Calu3 (cell line): ENCODE measurements around the gene CDH4. TPM values are rescaled to one million over a fixed set of nuclear protein-coding genes. Genes with fewer than 3 reads are reported as not detected.

Experiments used
- BruUV-seq: library from RNA; stranded (reverse); fragments of 400-500 nt; replicated peaks from 2 replicates; lab custom pipeline; 2021; lab: Mats Ljungman, UMichigan
- CTCF ChIA-PET: fragments of 300-600 bp; sonication (Branson Sonifier 250); formaldehyde crosslinking; loops from one replicate; lab custom pipeline; 2022; ENCODE audit warnings: antibody characterized with exemption; lab: Charles Lee
- DNase-seq: peaks from one replicate; pipeline ENCODE4 v3.0.0; 2022
- H3K27ac Mint-ChIP-seq: one replicate; pipeline ENCODE4 v1.8.0; 2022; ENCODE audit warnings: mixed read lengths; ENCODE audit not compliant: unreplicated experiment
- H3K27me3 Mint-ChIP-seq: one replicate; pipeline ENCODE4 v1.8.0; 2022; ENCODE audit warnings: mixed read lengths; ENCODE audit not compliant: unreplicated experiment
- H3K36me3 Mint-ChIP-seq: one replicate; pipeline ENCODE4 v1.8.0; 2022; ENCODE audit warnings: mild to moderate bottlenecking, moderate library complexity, mixed read lengths; ENCODE audit not compliant: insufficient read depth, unreplicated experiment
- H3K4me1 Mint-ChIP-seq: one replicate; pipeline ENCODE4 v1.8.0; 2022; ENCODE audit warnings: mild to moderate bottlenecking, low read depth, mixed read lengths; ENCODE audit not compliant: unreplicated experiment
- H3K4me3 Mint-ChIP-seq: one replicate; pipeline ENCODE4 v1.8.0; 2022; ENCODE audit warnings: mild to moderate bottlenecking, low read depth, moderate library complexity, mixed read lengths; ENCODE audit not compliant: unreplicated experiment
- H3K9me3 Mint-ChIP-seq: one replicate; pipeline ENCODE4 v1.8.0; 2022; ENCODE audit warnings: low read depth, mixed read lengths; ENCODE audit not compliant: unreplicated experiment
- CTCF ChIP-seq: fragments of 200-600 bp; IDR thresholded peaks from one replicate; pipeline ENCODE4 v1.8.0; 2022; ENCODE audit warnings: antibody characterized with exemption; ENCODE audit not compliant: unreplicated experiment
- intact Hi-C: fragments of 100-400 bp; cut with micrococcal nuclease; formaldehyde crosslinking; loops from one replicate; pipeline ENCODE4 v1.10.0; 2022; ENCODE audit not compliant: unreplicated experiment
- total RNA-seq: library from RNA; stranded (reverse); gene quantifications from 2 replicates; pipeline ENCODE4 v1.2.3, GENCODE V29; 2022

The CDH4 gene
- total RNA-seq, 1 experiment from 2014 or later, result not detected

DNA sequence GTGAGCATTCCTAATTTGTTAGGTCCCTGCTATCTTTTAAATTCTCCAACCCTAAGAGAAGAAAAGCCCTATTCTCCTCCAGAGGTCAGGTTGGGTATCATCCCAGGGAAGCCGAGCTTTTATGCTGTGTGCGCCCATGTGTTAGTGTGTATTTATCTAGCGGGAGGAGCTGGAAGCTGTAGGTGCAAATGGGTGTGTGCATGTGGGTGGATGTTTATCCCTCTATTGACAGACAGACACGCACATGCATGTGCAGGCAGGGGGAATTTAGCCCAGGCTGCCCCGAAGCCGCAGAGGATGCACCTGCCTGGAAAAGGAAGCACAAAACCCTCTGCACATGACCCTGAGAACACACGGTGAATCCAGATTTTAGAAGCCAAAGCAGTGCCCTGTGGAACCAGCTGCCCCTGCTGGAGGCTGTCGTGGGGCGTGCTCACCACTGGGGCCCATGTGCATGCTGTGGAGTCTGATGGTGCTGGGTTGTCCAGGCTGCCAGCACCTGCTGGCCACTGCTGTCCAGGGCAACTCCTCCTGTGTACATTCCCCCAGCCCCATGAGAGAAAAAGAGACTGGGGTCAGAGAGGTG is 416.1 kb downstream of the CDH4 start:
- intact Hi-C loops, result no loop called here
- no peaks in the 10 kb centered on the region for H3K36me3 Mint-ChIP-seq
- no peak overlapping the region for H3K27ac Mint-ChIP-seq
- CTCF ChIA-PET, result no interaction called here
- no peak overlapping the region for H3K4me3 Mint-ChIP-seq
- no peak for TF ChIP-seq CTCF
- peaks cover 75% of the 10 kb centered on the region for H3K27me3 Mint-ChIP-seq
- DNase-seq, result no peak
- no peaks in the 10 kb centered on the region for H3K4me1 Mint-ChIP-seq
- BruUV-seq, result no TSS peak
- peaks cover 6% of the 10 kb centered on the region for H3K9me3 Mint-ChIP-seq

DNA sequence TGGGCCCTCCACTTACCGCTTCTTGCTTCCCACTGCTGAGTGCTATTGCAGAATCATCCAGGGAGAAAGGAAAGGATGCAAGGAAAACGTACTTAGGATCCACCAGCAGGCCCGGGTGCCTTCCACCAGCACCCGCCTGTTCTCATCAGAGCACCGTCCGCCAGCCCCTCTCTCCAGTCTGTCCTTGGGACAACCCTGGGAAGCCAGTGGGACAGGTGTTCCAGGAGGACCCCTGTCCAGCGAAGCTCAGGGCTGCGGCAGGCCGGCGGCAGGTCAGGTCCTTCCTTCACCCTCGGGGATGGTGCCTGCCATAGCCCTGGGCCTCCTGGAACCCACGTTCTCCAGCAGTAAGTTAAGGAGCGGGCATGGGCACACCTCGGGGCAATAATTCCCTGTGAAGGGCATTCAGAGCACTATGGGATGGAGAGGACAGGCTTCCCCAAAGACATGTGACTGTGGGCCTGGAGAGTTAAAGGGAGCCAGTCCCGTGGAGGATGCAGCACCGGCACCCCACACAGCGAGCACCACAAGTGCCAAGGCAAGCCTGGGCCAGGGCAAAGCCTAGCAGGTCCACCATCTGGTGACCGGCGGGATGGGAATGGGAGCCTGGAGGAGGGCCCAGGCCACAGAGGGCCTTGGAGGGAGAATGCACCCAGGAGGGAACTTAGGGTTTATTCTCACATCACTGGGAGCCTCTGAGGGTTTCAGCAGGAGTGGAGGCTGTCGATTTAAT is 416.9 kb downstream of the CDH4 start:
- Mint-ChIP-seq H3K27me3 (peaks cover 75% of the 10 kb centered on the region), H3K9me3 (peaks cover 6% of the 10 kb centered on the region), H3K4me1 (no peaks in the 10 kb centered on the region), H3K27ac (no peak overlapping the region), H3K36me3 (no peaks in the 10 kb centered on the region), H3K4me3 (no peak overlapping the region)
- CTCF ChIA-PET, result no interaction called here
- intact Hi-C loops, result no loop called here
- no peak for DNase-seq
- no peak for TF ChIP-seq CTCF
- no TSS peak for BruUV-seq

DNA sequence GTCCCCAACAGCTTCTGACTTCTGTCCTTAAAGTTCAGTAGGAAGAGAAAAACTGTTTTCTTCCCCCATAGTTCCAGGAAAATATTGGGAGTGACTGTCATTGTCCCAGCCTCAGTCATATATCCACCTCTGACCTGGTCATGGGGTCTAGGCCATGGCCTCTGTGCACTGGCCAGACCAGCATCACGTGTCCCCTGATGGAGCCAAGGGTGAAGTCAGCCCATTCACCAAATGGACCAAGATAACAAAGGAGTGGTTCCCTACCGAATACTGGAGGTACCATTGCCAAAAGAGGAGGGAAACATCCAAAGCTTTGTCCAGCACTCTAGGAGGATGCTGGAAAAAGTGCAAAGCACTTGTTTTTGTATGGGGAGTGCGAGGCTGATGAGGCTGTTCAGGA is 418.2 kb downstream of the CDH4 start:
- Mint-ChIP-seq H3K4me3 (no peak overlapping the region), H3K4me1 (no peaks in the 10 kb centered on the region), H3K36me3 (no peaks in the 10 kb centered on the region), H3K9me3 (peaks cover 6% of the 10 kb centered on the region), H3K27me3 (peaks cover 77% of the 10 kb centered on the region), H3K27ac (no peak overlapping the region)
- CTCF ChIA-PET, result no interaction called here
- TF ChIP-seq CTCF, result no peak
- no peak for DNase-seq
- BruUV-seq, result no TSS peak
- intact Hi-C loops, result no loop called here

GRCh38 chr20:61671559-61671958 is 419.5 kb downstream of the CDH4 start:
- Mint-ChIP-seq H3K4me1 (no peaks in the 10 kb centered on the region), H3K9me3 (peaks cover 6% of the 10 kb centered on the region), H3K4me3 (no peak overlapping the region), H3K27me3 (peaks cover 77% of the 10 kb centered on the region), H3K27ac (no peak overlapping the region), H3K36me3 (no peaks in the 10 kb centered on the region)
- DNase-seq, result no peak
- CTCF ChIA-PET, result interaction anchor here (0.7 kb wide), 1 partner anchor 22 kb away, joined by 3 read pairs; no protein-coding TSS in a partner anchor
- intact Hi-C loops, result no loop called here
- no peak for TF ChIP-seq CTCF
- no TSS peak for BruUV-seq
